Measurements from ENCODE around the gene TNS1. TPM values are rescaled to one million over a fixed set of nuclear protein-coding genes. Genes with fewer than 3 reads are reported as not detected.

The TNS1 gene
- total RNA-seq, 2 donors from 2014 or later: 168 to 174 TPM

DNA sequence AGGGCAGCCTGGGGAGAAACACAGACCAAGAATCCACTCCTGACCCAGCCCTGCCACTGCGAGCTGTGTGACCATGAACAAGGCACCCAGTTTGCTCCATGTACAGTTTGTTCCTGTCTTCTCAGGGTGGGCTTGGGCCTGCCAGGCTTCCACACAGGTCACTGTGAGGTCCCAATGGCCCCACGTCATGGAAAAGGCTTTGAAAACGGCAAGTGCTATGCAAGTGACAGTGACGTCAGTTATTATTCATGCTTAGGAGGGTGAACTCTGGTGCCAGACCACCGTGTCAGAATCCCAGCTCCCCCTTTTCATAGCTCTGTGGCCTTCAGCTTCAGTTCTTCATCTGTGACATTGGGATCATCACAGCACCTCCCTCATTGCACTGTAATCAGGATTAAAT, 87.1 kb downstream of the TNS1 start:
- no peak for DNase-seq
- Histone ChIP-seq H3K36me3 (replicated peaks in 1 of 2; ENCODE audit: insufficient read depth in 1 of 2, low read depth in 2 of 2) (peaks cover 0 to 3% of the 10 kb centered on the region in 2 donors), H3K9me3 (no peaks in the 10 kb centered on the region), H3K27ac (peak overlapping the region in 1 of 4 donors; percentile 15), H3K4me3 (no peak overlapping the region), H3K4me1 (peaks cover 88% of the 10 kb centered on the region), H3K27me3 (no peaks in the 10 kb centered on the region)
- intact Hi-C loops (cut with DNase I): no loop called here
- TF ChIP-seq POLR2A (IDR thresholded peaks at IDR 0.05): no peak
- TF ChIP-seq, protein P1, sequence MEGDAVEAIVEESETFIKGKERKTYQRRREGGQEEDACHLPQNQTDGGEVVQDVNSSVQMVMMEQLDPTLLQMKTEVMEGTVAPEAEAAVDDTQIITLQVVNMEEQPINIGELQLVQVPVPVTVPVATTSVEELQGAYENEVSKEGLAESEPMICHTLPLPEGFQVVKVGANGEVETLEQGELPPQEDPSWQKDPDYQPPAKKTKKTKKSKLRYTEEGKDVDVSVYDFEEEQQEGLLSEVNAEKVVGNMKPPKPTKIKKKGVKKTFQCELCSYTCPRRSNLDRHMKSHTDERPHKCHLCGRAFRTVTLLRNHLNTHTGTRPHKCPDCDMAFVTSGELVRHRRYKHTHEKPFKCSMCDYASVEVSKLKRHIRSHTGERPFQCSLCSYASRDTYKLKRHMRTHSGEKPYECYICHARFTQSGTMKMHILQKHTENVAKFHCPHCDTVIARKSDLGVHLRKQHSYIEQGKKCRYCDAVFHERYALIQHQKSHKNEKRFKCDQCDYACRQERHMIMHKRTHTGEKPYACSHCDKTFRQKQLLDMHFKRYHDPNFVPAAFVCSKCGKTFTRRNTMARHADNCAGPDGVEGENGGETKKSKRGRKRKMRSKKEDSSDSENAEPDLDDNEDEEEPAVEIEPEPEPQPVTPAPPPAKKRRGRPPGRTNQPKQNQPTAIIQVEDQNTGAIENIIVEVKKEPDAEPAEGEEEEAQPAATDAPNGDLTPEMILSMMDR (IDR thresholded peaks at IDR 0.05): no peak
- 76 to 80% methylated on average over 3 to 5 of the region's 5 CpGs for WGBS, 2 donors
- no peak for ATAC-seq

DNA sequence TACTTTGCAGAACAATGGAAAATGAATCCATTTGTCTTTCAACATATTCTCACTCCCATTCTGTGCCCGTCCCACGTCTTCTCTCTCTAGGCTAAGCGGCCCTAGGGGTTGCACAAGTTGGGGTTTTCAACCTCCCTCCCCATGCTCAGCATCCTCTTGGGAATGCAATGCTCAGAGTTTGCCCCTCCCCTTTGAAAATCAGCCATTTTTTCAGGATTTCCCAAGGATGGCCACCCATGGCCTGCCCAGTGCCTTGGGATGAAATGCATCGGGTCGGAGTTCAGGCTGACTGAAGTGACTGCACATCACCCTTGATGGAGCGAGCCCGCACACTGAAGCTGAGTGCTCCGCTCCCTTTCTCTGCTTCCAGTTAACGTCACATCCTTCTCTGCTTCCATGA, 87.9 kb downstream of the TNS1 start:
- DNase-seq (no peak), ATAC-seq (no peak)
- WGBS, 2 donors: 89 to 90% methylated on average over 9 of the region's 9 CpGs
- peak overlapping the region in 1 of 4 donors; percentile 52 for H3K27ac ChIP-seq
- no peak for TF ChIP-seq POLR2A (IDR thresholded peaks at IDR 0.05)
- H3K27me3 ChIP-seq: no peaks in the 10 kb centered on the region
- H3K9me3 ChIP-seq: no peaks in the 10 kb centered on the region
- H3K4me3 ChIP-seq: no peak overlapping the region
- H3K36me3 ChIP-seq (replicated peaks in 1 of 2; ENCODE audit: insufficient read depth in 1 of 2, low read depth in 2 of 2): peaks cover 0 to 3% of the 10 kb centered on the region in 2 donors
- intact Hi-C loops (cut with DNase I): no loop called here
- H3K4me1 ChIP-seq: peaks cover 88% of the 10 kb centered on the region

DNA sequence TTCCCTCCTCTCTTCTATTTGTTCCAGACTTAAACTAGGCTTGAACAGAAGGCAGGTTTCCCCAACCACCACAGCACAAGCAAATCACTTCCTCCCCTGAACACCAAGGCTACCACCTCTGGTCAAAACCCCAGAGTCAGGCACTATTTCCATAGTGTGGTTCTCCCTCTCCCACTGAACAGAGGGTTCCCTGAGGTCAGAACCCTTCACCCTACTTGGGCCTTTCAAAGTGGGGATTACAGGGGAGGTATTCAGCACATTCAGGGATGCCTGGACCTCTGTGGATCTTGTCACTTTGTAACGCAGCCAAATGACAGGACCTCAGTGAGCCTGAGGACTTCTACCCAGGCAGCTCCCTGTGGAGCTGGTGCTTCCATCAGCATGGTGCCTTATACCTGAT, 88.7 kb downstream of the TNS1 start:
- H3K4me3 ChIP-seq: no peak overlapping the region
- peak overlapping the region in 3 of 4 donors; percentile 27 to 89 (median 52) for H3K27ac ChIP-seq
- H3K9me3 ChIP-seq: no peaks in the 10 kb centered on the region
- TF ChIP-seq, protein P1 (IDR thresholded peaks at IDR 0.05): no peak
- no peak for TF ChIP-seq POLR2A (IDR thresholded peaks at IDR 0.05)
- ATAC-seq (no peak), DNase-seq (no peak)
- intact Hi-C loops (cut with DNase I): no loop called here
- H3K27me3 ChIP-seq: no peaks in the 10 kb centered on the region
- no peaks in the 10 kb centered on the region for H3K36me3 ChIP-seq (replicated peaks in 1 of 2; ENCODE audit: insufficient read depth in 1 of 2, low read depth in 2 of 2)
- H3K4me1 ChIP-seq: peaks cover 88% of the 10 kb centered on the region
- 67 to 69% methylated on average over 1 of the region's 1 CpG for WGBS, 2 donors

DNA sequence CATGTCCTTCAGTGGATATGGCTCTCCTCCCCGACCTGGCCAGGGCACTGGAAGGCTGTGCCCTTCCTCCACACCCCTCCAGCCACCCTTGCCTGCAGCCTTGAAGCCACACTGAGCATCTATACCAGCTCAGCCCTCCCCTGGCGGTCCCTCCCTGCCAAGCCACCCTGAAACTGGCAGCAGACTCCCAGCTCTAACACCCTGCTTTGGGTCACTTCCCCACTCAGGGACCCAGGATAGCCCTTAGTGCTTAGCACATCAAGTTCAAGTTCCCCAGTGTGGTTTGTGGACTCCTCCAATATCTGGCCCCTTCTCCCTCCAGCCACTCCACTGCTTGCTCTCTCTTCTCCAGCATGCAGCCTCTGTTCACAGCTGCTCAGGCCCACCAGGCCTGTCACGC, 89.4 kb downstream of the TNS1 start:
- intact Hi-C loops (cut with DNase I): no loop called here
- no peaks in the 10 kb centered on the region for H3K27me3 ChIP-seq
- DNase-seq (no peak), ATAC-seq (no peak)
- no peaks in the 10 kb centered on the region for H3K9me3 ChIP-seq
- TF ChIP-seq, protein P1 (IDR thresholded peaks at IDR 0.05): no peak
- TF ChIP-seq POLR2A (IDR thresholded peaks at IDR 0.05): no peak
- H3K27ac ChIP-seq: peak overlapping the region; percentile 27 to 89 (median 52)
- H3K4me3 ChIP-seq: no peak overlapping the region
- H3K4me1 ChIP-seq: peaks cover 84% of the 10 kb centered on the region
- no peaks in the 10 kb centered on the region for H3K36me3 ChIP-seq (replicated peaks in 1 of 2; ENCODE audit: insufficient read depth in 1 of 2, low read depth in 2 of 2)
- 70 to 83% methylated on average over 2 to 3 of the region's 3 CpGs for WGBS, 2 donors

DNA sequence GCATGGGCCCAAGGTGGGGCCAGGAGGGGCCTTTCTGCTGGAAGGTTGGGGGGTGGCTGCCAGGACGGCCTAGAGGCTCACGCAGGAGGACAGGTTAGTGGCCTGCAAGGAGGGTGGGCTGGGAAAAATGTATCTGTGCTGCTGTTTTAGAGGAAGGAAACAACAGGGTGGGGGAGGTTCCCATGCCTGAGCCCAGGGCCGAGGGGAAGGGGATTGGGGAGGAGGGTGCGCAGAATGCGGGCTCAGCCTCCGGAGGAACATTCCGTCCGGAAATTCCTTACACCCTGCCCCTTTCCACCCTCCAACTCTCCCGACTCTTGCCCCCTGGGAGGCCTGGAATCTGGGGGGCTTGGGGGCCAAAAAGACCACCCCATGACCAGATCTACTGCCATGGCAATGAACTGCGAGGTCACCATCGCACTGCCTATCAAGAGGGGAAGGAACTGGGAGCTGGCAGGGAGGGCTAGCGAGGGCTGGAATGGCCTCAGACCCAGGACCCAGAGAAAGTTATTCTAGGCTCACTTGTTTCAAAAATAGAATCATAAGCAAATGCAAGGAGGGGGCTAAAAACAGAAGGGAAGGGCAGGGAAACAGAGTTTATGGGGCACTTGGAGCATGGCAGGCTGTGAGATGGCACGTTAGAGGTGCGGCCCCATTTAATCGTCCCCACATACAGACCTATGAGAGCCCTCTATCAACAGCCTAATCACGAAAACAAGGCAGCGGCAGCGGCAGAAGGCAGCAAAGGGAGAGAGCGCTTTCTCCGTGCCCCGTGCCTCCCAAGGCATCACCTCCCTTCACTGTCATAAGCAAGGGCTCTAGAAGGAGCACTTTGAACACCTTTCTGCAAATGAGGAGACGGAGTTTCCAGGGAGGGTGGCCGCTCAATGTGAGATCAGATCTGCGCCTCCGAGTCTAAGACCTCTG, 90.4 kb downstream of the TNS1 start:
- WGBS, 2 donors: 76 to 81% methylated on average over 25 of the region's 25 CpGs
- H3K27ac ChIP-seq: peak overlapping the region; percentile 18 to 89 (median 52)
- ATAC-seq (no peak), DNase-seq (no peak)
- intact Hi-C loops (cut with DNase I): no loop called here
- no peaks in the 10 kb centered on the region for H3K36me3 ChIP-seq (replicated peaks in 1 of 2; ENCODE audit: insufficient read depth in 1 of 2, low read depth in 2 of 2)
- H3K9me3 ChIP-seq: no peaks in the 10 kb centered on the region
- H3K4me1 ChIP-seq: peaks cover 82% of the 10 kb centered on the region
- no peak overlapping the region for H3K4me3 ChIP-seq
- H3K27me3 ChIP-seq: no peaks in the 10 kb centered on the region
- TF ChIP-seq, protein P1 (IDR thresholded peaks at IDR 0.05): no peak
- TF ChIP-seq POLR2A (IDR thresholded peaks at IDR 0.05): no peak
